Spleen (tissue), 7 donors: ENCODE measurements around the gene COL4A2.

Source experiments
- CTCF ChIP-seq, 11 experiments: fragments of 200-600 bp in 7 of 11; fragments of 450-650 bp in 4 of 11; sonication (generic) in 4 of 11; IDR thresholded peaks in 8 of 11; conservative IDR thresholded peaks in 3 of 11; 1 replicate in 7 of 11; 2 replicates in 4 of 11; pipeline versions ENCODE4 v1.4.0 to v1.8.0; 2016 to 2021; ENCODE audit warnings: antibody characterized with exemption in 11 of 11, inconsistent platforms in 4 of 11, mild to moderate bottlenecking in 1 of 11
- POLR2A ChIP-seq, 3 donors: fragments of 450-650 bp; IDR thresholded peaks; one replicate each; pipeline ENCODE4 v1.5.1; 2017; ENCODE audit warnings: antibody characterized with exemption in 3 of 3, mild to moderate bottlenecking in 1 of 3
- donor health status: DM: no; HTN: no; CAD: no; lungs with moderate emphysema.
- donor health status: DM: no; HTN: no; CAD: no.
- donor health status: DM: no; HTN: no; CAD: no.

DNA sequence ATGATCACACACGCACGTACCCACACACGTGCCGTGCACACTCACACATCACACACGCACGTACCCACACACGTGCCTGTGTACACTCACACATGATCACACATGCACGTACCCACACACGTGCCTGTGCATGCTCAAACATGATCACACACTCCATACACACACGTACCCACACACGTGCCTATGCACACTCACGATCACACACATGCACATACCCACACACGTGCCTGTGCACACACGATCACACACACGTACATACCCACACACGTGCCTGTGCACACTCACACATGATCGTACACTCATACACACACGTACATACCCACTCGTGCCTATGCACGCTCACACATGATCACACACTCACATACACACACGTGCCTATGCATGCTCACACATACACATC, 167.6 kb downstream of the COL4A2 start:
- no peak for TF ChIP-seq CTCF (IDR thresholded peaks at IDR 0.05 in 8 of 11, conservative IDR thresholded peaks at IDR 0.05 in 3 of 11)
- TF ChIP-seq POLR2A (IDR thresholded peaks at IDR 0.05), result no peak
